Measurements from ENCODE around the gene GIMAP8. TPM values are rescaled to one million over a fixed set of nuclear protein-coding genes. Genes with fewer than 3 reads are reported as not detected.

The GIMAP8 gene
- total RNA-seq: 14.9 TPM
- long read RNA-seq, full-length matches to known transcripts: 7 of 14 reads
- long read RNA-seq, partial matches to known transcripts: 6 of 14 reads
- long read RNA-seq, other reads (novel, unspliced or antisense): 1 of 14 reads

DNA sequence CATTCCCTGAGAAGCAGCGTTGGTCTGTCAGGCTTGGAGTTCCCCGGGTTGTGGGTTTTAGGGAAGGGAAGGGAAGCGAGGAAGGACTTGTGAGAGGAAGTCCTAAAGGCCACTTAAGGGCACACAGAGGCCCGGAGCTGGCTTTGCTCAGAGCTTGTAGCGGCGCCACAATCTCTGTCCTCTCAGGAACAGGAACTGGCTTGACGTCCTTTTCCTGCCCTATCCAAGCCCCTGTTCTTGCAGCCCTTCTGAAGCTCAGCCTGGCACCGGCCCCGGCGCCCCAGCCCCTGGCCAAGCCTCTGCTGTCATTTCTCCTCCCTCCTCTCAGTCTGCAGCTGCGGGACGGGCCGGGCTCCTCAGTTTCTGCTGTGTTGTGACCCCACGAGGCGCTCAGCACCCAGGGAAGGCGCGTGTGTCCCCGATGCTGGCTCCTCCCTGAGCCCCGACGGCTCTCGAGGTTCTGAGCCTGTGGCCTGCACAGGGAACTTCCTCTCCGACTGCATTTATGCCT is at the start of gene GIMAP8:
Gene GIMAP8 (plus strand): TSS at position 140 of the 511 bp plus-strand sequence. CDS start 16,069 bp downstream, outside the sequence.
- DNase-seq (ENCODE audit: missing footprints): peak; percentile 89
- intact Hi-C loops (cut with DNase I): loop anchor here (1.0 to 5.0 kb wide), 3 partner anchors 64 to 181 kb away; partner anchors contain the start of genes GIMAP4 and GIMAP7
- ATAC-seq: peak; percentile 91

DNA sequence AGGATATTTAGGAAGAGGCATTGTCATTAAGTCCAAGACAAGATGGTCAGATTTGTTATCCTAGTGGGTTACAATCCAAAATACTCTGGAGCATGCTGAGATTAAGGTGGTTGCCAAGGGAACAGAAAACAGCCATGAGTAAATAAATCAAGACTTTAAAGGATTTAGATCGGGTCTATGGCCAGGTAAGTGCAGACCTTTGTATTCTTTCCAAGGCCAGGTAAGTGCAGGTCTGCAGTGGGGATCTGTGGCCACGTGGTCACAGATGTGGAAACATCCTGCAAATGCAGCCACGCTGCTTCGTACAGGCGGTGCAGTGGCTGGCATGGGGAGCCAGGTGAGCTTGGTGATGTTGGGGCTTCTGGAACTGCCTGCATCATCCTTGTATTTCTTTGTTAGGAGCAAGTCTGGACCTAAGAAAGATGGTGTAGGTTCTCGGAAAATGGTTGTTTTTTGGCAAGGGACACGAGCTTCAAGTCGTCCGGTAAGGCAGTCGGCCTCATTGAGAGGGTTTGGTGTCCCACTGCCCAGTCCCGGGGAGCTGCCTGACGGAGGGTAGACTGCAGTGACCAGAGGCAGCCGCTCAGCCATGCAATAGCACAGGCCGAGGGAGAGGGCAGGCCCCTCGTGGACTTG is 49.5 kb upstream of the GIMAP8 start:
- ATAC-seq (no peak), DNase-seq (ENCODE audit: missing footprints) (peak; percentile 26)
- intact Hi-C loops (cut with DNase I): no loop called here

DNA sequence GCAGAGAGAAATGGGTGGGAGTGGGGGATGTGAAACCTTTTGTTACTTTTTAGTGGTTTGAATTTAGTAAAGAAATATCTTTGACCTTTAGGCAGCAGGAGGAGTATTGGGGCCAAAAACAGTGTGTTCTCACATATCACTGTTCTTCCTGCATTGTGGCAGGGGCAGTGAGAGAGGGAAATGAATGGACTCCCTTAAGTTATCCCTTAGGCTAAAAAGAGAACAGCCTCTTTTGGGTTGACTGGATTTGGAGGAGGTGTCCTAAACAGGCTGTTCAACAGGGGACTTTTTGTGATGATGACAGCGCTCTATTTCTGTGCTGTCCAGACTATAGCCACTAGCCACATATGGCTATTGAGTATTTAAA is 49.0 kb upstream of the GIMAP8 start:
- intact Hi-C loops (cut with DNase I): no loop called here
- DNase-seq (ENCODE audit: missing footprints) (no peak), ATAC-seq (no peak)

DNA sequence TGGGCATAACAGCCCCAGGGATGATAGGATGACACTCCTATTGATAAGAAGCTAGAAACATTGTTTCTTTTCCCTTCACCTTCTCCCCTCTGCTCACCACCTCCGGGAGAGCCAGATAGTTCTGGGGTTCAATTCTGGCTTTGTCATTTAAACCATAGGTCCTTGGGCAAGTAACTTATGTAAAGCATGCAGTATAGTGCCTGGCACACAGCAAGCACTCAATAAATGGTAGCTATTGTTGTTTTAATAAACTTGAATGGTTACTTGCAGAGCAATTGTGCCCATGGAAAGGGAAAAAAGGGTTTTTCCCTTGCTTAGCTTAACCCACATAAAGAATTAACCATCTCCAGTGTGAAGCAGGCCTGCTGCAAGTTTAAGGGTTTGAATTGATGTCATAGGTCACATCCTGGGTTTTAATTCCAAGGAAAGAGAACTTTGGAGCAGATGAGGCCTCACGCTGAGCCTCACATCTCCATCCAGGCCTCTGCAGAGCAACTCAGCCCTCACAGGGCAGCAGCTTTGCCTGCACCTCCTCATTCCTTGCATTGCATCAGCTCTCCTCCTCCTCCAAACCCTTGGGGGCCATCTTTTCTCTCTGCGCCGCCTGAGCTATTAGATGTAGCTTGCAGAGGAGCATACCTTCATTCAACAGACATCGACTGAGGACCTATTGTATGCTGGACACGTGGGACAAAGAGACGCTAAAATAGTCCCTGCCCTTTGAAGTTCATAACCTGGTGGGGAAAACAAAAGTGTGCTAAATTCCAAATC is 48.4 kb upstream of the GIMAP8 start:
- ATAC-seq (no peak), DNase-seq (ENCODE audit: missing footprints) (no peak)
- intact Hi-C loops (cut with DNase I): no loop called here

DNA sequence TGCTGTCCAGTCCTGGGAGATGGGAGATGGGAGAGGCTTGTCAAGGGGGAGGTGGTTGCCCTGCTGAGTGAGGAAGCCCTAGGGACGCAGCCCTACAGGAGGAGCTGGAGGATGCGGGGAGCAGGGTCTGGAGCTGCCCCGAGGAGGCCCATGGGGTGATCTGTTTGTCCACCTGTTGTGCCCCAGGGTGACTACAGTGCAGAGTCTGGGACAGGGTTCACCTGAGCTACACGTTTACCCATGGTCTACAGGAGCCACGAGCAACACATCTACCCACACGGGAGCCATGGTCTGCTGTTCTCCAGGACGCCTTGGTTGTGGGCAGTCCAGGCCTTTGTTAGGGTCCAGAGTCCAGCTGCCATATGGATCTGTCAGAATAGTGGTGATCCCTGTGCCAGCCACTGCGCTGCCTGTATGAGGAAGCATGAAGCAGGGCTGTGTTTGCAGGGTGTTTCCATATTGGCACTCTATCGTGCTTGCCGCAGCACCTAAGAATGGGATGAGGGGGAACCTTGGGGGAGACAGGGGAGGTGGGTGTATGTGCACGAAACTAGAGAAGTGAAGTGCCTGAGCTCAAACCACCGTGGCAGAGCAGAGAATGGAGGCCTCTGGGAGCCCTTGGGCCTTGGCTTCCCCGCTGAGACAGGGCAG is 47.6 kb upstream of the GIMAP8 start:
- ATAC-seq: no peak
- intact Hi-C loops (cut with DNase I): no loop called here
- no peak for DNase-seq (ENCODE audit: missing footprints)

DNA sequence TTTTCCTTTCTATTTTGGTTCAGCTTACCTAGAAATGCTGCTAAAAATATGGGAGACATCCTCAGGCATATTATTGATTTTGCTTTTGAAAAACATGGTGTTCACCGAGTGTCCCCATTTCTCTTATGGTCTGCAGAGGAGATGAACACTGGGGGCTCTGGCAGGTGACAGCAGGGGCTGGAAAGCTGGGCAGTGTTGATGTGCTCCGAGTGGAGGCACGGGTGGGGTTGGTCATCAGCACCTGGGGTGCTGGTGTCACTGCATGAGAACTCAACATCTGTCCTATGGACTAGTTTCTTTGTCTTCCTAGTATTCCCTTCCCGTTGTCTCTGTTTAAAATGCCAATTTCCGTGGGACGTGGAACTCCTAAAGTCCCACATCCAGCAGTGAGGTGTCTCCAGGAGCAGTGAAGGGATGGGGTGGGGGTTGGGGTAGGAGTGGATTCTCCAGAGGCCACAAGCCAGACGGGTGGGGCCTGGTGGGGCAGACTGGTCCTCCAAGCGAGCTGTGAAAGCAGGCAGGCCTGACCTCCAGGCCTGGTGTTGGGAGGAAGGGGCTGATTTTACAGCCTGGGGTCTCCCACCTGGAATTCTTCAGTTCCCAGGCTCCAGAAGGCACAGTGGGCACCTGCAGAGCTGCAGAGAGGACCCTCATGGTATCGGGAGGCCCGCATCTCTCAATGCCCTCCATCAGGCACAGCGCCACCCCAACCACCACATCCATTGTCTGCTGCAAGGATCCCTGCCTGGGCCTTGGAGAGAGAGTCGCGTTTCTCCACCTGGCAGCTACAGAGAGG is 46.9 kb upstream of the GIMAP8 start:
- intact Hi-C loops (cut with DNase I): loop anchor here (2.0 kb wide), 2 partner anchors 25 to 35 kb away; partner anchors contain the start of genes REPIN1 and ZNF775
- DNase-seq (ENCODE audit: missing footprints) (peak; percentile 65), ATAC-seq (no peak)

DNA sequence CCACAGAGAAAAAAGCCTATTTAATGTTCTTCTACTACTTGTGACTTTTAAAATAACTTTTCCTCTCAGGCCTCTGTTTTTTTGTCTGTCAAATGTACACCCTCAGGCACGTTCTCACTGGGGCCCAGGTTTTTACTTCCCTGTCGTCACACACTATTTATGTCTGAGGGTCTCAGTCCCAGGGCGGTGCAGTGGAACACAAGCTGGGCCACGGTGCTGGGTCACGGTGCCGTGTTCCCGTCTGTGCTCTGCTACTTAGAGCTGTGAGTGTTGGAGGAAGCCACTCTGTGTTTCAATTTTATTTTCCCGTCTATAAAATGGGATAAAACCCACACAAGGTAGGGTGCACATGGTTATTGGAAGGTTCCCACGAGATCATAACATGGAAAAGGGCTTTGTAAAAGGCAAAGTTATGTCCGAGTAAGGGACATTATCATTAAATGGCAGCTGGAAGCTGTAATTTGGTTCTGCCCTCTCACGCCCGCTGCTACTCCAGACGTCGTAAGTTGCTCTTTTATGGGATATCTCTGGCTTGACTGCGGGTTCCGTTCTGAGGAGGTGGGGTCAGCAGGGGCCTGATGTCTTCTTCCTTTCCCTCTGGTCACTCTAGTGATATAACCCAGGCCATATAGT is 46.1 kb upstream of the GIMAP8 start:
- DNase-seq (ENCODE audit: missing footprints): peak; percentile 62
- no peak for ATAC-seq
- intact Hi-C loops (cut with DNase I): loop anchor here (2.0 kb wide), 2 partner anchors 25 to 35 kb away; partner anchors contain the start of genes REPIN1 and ZNF775

DNA sequence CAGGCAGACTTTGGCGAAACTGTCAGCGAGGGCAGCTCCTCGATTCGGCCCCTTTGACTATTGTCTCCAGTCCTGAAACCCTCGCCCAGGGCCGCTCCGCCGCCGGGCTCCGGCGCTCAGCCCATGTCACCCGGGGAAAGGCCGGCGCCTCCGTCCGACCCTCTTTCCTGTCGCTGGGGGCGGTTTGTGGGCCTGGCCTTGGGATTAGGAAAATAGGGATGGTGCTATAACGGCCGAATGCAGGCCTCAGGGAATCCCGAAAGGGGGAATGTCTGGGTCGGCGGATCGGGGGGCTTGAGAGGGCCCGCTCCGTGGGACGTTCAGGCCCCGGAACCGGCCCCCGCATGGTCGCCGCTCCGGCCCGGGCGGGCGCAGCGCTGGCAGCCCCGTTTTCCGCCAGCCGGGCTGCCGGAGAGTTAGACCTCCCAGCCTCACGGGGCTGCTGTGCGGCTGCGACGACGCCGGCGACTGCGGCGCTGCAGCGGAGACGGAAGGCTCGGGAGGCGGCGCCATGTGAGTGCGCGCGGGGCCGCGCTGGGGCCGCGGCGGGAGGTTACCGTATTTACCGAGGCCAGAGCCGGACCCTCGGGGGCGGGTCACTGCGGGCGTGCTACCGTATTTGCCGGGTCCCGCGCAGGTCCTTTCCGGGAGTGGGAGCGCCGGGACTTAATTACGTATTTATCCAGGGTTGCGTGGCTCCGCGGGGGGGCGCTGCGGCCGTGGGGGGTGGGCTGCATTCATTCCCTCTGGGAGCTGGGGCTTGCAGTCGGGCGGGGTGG is 45.4 kb upstream of the GIMAP8 start:
- intact Hi-C loops (cut with DNase I): loop anchor here (2.0 kb wide), 2 partner anchors 26 to 36 kb away; partner anchors contain the start of genes REPIN1 and ZNF775
- peak; percentile 95 for DNase-seq (ENCODE audit: missing footprints)
- ATAC-seq: peak; percentile 97

DNA sequence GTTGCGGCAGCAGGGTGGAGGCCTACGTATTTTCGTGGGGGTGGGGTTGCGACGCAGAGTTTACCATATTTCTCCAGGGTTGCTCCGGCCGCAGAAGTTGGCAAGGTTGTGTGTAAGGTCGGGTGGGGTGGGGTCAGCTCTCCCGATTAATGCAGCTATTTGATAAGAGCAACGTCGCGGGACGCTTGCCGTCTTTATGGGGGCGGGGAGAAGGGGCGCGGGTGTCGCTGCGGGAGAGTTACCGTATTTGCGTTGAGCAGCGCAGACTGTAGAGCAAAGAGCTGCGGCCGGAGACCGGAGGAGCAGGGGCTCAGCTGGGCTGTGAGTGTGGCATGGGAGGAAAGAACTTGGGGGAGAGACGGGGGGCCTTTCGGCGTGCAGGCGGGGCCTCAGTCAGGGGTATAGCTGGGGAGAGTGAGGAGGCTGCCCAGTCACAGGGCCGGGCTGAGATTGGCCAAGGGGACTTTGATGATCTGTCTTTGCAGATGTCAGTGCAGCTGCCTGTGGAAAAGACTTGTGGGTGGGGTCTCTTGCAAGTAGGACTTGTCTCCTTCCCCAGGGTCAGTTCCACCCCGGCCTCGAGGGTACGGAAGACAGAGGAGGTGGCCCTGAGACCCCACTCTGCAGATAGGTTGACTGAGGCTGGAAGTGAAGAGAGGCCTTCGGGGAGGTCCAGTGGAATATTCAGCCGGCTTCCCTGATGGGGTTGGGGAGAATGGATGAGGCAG is 44.7 kb upstream of the GIMAP8 start:
- DNase-seq (ENCODE audit: missing footprints) (peak; percentile 83), ATAC-seq (peak; percentile 45)
- intact Hi-C loops (cut with DNase I): loop anchor here (2.0 kb wide), 2 partner anchors 27 to 37 kb away; partner anchors contain the start of genes REPIN1 and ZNF775

DNA sequence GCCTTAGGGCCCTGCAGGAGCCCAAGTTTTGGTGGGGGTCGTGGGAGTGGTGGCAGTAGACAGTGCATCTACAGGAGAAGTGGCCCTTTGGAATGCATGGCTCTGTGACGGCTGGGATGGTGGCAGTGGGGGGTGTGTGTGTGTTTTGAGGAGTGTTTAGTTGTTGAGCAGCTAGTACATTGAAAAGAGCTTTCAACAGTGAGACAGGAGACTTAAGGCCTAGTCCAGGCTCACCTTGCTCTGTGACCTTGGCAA is 44.2 kb upstream of the GIMAP8 start:
- no peak for ATAC-seq
- DNase-seq (ENCODE audit: missing footprints): no peak
- intact Hi-C loops (cut with DNase I): no loop called here

DNA sequence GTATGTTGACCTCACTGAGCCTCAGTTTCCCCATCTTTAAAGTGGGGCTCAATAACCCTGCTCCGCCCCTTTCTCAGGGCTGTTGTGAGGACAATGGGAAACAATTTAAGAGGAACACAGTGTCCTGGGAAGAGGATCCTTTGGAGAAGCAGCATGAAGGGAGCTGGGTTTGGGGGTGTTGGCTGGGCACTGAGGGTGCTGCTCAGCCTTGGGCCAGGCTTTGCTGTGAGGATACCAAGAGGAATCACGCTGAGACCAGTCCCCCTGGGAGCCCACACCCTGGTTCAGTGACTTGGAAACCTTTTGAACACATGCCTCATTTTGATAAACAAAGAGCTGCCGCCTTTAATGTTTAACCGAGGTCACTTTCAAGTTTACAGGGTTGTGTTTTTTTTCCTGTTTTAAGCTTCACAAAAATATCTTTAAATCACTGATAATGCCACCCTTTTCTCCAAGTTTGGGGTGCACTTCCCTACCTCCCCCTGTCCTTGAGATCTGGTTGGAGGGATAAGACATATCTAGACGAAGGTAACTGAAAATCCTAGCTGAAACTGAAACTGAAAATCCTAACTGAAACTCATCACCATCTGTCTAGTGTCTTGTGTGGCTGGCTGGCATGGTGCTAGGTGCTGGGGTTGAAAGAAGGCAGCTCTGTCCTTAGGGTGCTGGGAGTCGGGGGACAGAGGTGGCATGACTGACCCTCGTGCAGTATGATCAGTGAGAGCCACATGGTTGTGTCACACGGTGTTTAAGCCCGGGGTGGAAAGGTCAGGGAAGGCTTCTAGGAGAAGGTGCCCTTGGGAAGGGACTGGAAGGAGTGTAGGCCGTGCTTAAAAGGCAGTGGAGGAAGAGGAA is 43.6 kb upstream of the GIMAP8 start:
- DNase-seq (ENCODE audit: missing footprints) (peak; percentile 48), ATAC-seq (no peak)
- intact Hi-C loops (cut with DNase I): no loop called here

DNA sequence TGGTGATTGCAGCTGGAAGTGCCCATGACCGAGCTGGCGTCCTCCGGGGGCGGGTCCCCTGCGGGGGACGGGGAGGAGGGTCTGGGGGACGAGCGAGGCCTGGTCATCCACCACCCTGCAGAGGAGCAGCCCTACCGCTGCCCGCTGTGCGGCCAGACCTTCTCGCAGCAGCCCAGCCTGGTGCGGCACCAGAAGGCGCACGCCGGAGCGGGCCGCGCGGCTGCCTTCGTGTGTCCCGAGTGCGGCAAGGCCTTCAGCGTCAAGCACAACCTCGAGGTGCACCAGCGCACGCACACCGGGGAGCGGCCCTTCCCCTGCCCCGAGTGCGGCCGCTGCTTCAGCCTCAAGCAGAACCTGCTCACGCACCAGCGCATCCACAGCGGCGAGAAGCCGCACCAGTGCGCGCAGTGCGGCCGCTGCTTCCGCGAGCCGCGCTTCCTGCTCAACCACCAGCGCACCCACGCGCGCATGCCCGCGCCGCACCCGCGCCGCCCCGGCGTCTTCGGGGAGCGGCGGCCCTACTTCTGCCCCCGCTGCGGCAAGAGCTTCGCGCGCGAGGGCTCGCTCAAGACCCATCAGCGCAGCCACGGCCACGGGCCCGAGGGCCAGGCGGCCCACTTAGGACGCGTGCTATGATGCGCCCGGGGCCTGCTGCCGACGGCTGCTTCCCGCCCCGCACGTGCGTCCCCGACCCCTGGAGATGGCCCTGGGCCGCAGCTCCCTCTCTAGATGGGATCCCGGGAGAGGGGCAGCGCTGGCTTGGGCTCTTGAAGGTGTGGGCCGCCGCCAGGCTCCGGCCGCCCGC is 42.6 kb upstream of the GIMAP8 start:
- intact Hi-C loops (cut with DNase I): no loop called here
- ATAC-seq: no peak
- DNase-seq (ENCODE audit: missing footprints): peak; percentile 60

DNA sequence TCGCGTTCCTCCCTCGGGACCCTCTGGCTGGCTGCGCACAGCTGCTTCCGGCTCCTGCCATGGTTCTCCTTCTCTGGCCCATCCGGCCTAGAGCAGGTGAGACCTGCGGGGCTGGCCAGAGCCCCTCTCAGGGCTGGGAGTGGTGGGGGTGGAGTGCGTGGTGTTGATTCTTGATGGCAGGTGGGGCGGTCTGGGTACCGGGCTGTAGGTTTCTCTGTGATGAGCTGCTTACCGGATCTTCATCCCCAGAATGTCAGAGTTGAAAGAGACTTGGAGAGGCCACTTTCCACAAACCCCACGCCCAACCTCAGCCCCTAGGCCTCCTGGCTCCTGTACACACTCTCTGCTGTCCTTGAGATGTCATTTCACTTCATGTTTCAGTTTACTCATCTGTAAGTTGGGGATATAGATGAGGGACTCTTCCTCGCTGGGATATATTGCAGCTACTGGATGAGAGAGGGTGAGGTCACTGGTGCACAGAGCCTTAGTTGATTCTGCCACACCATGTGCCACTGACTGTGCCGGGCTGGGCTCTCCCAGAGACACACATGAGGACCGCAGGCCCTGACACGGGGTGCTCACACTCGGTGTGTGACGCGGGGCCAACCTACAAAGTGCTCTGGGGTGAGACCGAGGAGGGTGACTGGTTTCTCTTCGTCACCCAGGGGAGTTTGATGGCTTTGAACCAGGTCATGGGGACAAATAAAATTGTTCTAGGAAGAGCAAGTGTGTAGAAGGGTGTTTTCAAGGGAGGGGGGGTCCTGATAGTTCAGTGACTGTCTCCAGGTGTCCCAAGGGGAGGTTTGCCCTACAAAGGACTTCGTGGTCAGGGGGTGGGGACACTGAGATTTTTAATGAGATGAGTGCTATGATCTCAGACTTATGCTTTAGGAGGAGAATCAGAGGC is 41.8 kb upstream of the GIMAP8 start:
- ATAC-seq (no peak), DNase-seq (ENCODE audit: missing footprints) (peak; percentile 40)
- intact Hi-C loops (cut with DNase I): no loop called here
